Thoracic aorta (tissue), 2 donors: Measurements from ENCODE around the gene CACNA1B. TPM values are rescaled to one million over a fixed set of nuclear protein-coding genes. Genes with fewer than 3 reads are reported as not detected.

Source experiments
- ATAC-seq: fragments of 150-250 bp; one replicate; pipeline ENCODE4 v1.8.0; 2017; ENCODE audit warnings: low read depth; ENCODE audit not compliant: insufficient number of reproducible peaks, low FRiP score
- DNase-seq: peaks from one replicate; pipeline ENCODE4 v3.0.0-alpha.2; 2020; ENCODE audit warnings: low spot score
- H3K27ac ChIP-seq, 2 donors: fragments of 200-600 bp; sonication (generic); 1 replicate in 1 of 2; 2 replicates in 1 of 2; pipeline ENCODE4 v1.5.1; 2016; ENCODE audit warnings: mild to moderate bottlenecking in 2 of 2, moderate library complexity in 2 of 2
- H3K27me3 ChIP-seq: fragments of 200-600 bp; sonication (generic); replicated peaks from 2 replicates; pipeline ENCODE4 v1.6.0; 2016; ENCODE audit warnings: mild to moderate bottlenecking; ENCODE audit not compliant: insufficient read depth
- H3K36me3 ChIP-seq: fragments of 200-600 bp; sonication (generic); one replicate; pipeline ENCODE4 v1.5.1; 2016
- H3K4me1 ChIP-seq, 2 donors: fragments of 200-600 bp; sonication (generic); 1 replicate in 1 of 2; 2 replicates in 1 of 2; pipeline versions ENCODE4 v1.5.1 to v1.6.0; 2016; ENCODE audit warnings: low read depth in 2 of 2, mild to moderate bottlenecking in 1 of 2; ENCODE audit not compliant: control insufficient read depth in 1 of 2
- H3K4me3 ChIP-seq: fragments of 200-600 bp; sonication (generic); 2 replicates; pipeline ENCODE4 v1.5.1; 2016; ENCODE audit warnings: mild to moderate bottlenecking
- H3K9me3 ChIP-seq: fragments of 200-600 bp; sonication (generic); 2 replicates; pipeline ENCODE4 v1.5.1; 2016
- CTCF ChIP-seq: fragments of 200-600 bp; sonication (generic); IDR thresholded peaks from one replicate; pipeline ENCODE4 v1.5.1; 2019; ENCODE audit warnings: antibody characterized with exemption
- total RNA-seq, 2 donors: library from RNA; depleted of rRNA; stranded (reverse); fragments of >200 nt; gene quantifications; one replicate each; pipeline versions ENCODE4 v1.1.0 to v1.2.3, GENCODE V29; 2016

CACNA1B gene
- total RNA-seq, 2 donors from 2014 or later: 0.07 to 0.14 TPM

DNA sequence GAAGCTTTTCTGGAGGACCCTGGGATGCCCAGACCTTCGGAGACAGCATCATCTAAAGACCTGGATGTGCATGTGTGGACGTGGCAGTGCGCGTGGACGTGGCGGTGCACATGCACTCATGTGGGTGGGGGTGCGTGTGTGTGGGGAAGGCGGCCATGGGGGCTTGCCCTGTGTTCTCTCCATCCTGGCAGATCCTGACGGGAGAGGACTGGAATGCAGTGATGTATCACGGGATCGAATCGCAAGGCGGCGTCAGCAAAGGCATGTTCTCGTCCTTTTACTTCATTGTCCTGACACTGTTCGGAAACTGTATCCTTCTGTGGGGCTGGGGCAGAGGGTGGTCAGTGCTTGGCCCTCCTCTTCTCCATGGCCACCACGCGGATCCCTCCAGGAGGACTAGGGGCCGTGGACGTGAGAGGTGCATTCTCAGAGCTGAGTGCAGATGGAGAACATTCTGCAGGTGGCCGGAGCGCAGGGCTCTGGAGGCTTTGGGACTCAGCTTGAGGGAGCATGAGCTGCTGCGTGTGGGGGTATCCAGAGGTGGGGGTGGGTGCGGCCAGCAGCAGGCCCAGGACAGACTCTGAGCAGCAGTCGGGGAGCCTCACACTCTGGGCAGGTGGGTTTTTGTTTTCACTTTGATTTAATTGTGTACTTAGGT lies 129.1 kb downstream of the CACNA1B start:
- H3K4me1 ChIP-seq: no peaks in the 10 kb centered on the region
- DNase-seq: no peak
- no peaks in the 10 kb centered on the region for H3K27me3 ChIP-seq
- no peak overlapping the region for H3K27ac ChIP-seq
- no peak for ATAC-seq
- no peak for TF ChIP-seq CTCF
- H3K9me3 ChIP-seq: no peaks in the 10 kb centered on the region
- no peak overlapping the region for H3K4me3 ChIP-seq
- no peaks in the 10 kb centered on the region for H3K36me3 ChIP-seq

GRCh38 chr9:138007566-138007917 lies 130.0 kb downstream of the CACNA1B start:
- DNase-seq (no peak), ATAC-seq (no peak)
- Histone ChIP-seq H3K4me3 (no peak overlapping the region), H3K9me3 (no peaks in the 10 kb centered on the region), H3K27me3 (no peaks in the 10 kb centered on the region), H3K27ac (no peak overlapping the region), H3K4me1 (no peaks in the 10 kb centered on the region), H3K36me3 (no peaks in the 10 kb centered on the region)
- TF ChIP-seq CTCF: no peak

DNA sequence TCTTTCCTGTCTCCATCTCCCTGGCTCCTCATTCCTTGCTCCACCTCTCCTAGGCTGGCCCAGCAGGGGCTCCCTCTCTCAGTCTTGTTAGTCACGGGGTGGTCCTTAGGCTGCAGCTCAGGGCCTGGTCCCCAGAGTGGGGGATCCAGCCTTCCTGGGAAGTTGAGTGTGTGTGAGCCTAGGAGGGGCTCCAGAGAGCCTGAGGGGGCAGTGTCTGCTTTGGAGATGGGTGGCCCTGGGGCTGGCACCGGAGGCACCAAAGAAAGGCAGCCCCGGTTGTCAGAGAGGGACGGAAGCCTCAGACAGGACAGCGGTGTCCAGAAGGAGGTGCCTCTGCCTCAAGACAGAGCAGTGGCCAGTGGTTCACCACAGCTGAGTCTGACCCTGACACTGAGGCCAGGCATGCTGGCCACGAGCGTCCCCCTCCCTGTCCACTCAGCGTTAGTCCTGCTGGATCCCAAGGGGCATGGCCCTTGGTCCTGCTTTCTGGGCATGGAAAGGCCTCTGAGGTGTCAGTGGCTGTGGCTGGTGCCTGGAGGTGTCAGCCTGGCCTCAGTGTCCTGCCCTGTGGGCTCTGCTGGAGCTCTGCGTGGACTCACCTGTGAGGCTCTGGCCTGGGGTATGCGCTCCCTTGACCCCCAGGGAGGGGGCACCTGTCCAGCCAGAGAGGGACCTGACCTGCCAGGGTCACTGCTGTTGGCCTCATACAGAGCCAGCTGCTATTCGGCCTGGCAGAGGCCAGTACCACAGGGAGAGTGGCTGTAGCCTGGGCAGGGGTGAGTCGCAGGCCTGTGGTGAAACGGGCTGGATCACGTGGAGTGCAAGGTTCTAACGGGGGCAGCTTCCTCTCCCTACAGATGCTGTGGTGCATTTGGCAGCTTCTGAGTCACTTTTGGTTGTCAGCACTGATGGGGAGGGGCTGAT lies 130.6 kb downstream of the CACNA1B start:
- Histone ChIP-seq H3K9me3 (no peaks in the 10 kb centered on the region), H3K4me3 (no peak overlapping the region), H3K4me1 (no peaks in the 10 kb centered on the region), H3K36me3 (no peaks in the 10 kb centered on the region), H3K27ac (no peak overlapping the region), H3K27me3 (no peaks in the 10 kb centered on the region)
- no peak for DNase-seq
- ATAC-seq: no peak
- no peak for TF ChIP-seq CTCF

DNA sequence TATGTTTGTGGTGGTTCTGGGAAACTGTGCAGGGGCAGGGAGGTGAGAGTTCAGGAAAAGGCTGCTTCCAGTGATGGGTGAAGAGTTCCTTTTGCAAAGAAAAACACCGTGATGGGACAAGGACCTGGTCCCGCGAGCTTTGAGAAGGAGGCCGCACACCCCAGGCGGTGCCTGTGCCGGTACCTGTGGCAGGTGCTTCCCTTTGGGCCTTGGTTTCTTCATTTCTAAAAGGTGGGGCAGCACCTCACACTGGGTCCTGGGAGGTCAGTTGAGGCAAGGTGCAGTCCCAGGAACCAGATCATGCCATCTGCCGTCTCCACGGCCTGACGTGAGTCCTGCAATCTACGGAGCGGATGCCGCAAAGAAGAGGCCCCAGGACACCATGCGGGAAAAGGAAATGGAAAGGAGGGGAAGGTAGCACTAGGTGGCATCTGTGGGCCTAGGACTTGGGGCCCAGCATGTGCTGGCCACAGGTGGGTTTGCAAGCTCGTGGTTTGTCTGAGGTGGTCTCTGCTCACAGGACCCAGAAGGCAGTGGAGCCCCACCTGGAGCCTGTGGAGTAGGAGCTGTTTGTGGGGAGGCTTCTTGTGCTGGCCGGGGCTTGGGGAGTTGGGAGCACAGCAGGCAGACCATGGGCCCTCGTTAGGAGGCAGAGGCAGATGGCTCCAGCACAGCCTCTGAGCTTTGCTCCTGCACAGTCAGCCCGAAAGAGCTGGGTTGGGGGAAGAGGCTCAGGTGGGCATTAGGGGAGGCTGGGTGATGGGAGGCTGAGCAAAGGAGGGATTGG lies 131.6 kb downstream of the CACNA1B start:
- ATAC-seq: no peak
- no peaks in the 10 kb centered on the region for H3K27me3 ChIP-seq
- no peaks in the 10 kb centered on the region for H3K4me1 ChIP-seq
- no peaks in the 10 kb centered on the region for H3K36me3 ChIP-seq
- no peak for DNase-seq
- TF ChIP-seq CTCF: no peak
- no peak overlapping the region for H3K27ac ChIP-seq
- H3K9me3 ChIP-seq: no peaks in the 10 kb centered on the region
- no peak overlapping the region for H3K4me3 ChIP-seq
